Stimulated activated naive CD8-positive, alpha-beta T cell treated with anti-CD3 and anti-CD28 coated beads, Interleukin-15, Interleukin-2, amounts not matched to agents 100 U/mL and 50 U/mL, for 24 hours (primary cell): ENCODE results near the gene TBX6.
A peak's percentile ranks its signal among the peaks of the same experiment; 100 is the strongest.

Experiments used
- ATAC-seq: fragments of 150-1000 bp; cut with Tn5 transposase; one replicate; pipeline ENCODE4 v1.10.0; 2021
- DNase-seq: peaks from one replicate; pipeline ENCODE4 v3.0.0; 2021

The TBX6 gene

DNA sequence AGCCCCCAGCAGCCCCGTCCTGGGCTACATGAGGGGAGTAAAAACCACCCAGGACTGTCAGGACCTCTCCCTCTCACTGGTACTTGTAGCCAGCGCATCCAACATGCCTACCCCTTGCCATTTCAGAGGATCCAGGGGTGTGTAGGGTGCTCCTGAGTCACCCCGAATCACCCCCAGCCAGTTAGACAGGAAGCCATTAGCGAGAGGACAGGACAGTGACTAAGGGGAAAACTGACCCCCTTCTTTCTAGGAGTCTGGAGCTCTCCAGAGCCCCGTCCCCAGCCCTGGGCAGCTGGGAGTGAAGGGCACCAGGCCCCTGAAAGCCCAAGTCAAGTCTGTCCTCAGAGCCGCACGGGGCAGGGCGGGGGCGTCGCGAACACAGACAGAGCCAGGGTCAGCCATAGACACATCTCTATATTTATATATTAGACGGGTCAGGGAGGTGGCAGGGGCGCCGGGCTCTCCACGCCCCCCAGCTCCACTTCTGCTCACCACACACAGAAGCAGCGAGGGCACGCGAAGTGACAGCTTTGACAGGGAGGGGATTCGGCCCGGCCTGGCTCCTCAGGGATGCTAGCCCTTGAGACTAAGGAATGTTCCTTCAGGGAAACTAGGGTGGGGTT, 22.1 kb upstream of the TBX6 start:
- DNase-seq, result no peak
- no peak for ATAC-seq

DNA sequence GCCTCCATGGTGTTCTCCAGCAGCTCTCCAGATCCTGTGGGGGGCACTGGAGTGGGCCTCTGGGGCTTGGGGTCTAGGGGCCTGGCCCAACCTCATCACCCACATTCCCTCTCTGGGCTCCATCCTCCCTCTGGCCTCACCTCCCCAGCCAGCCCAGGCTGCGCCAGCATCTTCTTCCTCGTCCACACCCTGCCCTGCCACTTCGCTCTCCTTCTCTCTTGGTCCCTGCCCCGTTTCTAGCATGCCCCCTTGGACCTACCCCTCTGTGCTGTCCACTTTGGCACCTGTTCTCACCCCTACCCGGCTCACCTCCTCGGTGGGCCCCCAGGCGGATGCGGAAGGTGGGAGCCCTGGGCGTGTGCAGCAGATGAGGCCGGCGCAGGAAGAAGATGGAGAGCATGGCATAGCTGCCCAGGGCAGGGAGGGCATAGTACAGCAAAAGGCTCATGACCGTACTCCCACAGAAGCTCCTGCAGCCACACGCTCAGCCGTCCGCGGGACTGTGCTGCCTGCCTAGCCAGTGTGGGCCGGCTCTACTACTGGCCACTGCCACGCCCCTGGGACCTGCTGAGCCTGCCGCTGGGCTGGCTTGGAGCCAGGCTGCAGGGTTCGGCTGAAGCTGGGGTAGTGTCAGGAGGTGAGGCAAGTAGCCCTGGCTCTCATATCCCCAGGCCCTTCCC, 21.4 kb upstream of the TBX6 start, which contains the start of gene GDPD3:
Gene GDPD3, minus strand, starts transcription at position 507 of the 680 bp plus-strand sequence. Its CDS starts 59 bp downstream, at position 448.
- DNase-seq (no peak), ATAC-seq (peak; percentile 7)

DNA sequence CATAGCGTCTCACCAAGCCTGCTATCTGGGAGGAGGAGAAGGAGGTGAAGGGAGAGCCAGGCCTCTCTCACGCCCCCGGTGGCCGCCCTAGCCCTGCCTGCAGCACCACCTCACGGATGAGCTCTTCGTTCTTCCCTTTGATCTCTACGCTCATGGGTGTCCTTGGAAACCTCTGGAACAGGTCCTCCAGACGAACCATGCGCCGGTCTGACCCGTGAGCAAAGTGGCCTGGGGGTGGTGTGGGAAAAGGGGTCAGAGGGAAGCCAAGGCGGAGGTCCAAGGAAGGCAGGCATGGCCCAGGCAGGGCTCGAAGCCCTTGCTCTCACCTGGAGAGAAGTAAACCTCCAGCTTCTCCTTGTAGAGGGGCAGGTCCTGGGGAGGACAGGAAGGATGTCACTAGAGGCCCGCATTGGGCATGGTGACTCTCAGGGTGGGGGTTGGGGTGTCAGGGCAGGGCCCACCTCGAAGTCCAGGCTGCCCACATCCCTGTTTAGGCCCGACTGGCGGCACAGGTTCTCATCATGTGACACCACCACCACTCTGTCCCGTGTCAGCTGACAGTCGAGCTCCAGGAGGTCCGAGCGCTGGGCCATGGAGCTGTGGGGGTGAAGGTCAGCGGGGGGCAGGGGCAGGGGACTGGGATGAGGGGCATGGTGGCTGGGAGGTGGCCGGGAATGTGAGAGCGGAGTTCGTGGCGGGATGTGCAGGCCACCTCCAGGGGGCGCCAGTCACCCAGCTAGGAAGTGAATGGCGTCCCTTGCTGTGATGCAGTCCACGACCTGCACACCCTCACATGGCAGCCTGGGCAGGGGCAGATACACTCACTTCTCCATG, 20.7 kb upstream of the TBX6 start:
- peak; percentile 87 for DNase-seq
- ATAC-seq, result peak; percentile 81

DNA sequence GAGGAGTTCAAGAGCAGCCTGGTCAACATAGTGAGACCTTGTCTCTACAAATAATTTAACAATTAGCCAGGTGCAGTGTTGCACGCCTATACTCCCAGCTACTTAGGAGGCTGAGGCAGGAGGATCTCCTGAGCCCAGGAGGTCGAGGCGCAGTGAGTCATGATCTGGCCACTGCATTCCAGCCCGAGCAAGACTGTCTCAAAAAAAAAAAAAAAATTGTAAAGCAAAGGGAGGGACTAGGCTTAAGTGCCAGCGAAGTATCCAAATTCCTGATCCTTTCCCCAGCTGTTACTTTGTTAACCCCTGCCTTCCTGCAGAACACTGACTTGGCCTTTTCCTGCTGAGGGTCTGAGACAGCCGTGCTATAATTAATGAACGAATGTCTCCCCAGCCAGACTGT, 18.9 kb upstream of the TBX6 start:
- DNase-seq (no peak), ATAC-seq (no peak)

GRCh38 chr16:30108059-30108850, 16.5 kb upstream of the TBX6 start:
- ATAC-seq, result no peak
- no peak for DNase-seq

DNA sequence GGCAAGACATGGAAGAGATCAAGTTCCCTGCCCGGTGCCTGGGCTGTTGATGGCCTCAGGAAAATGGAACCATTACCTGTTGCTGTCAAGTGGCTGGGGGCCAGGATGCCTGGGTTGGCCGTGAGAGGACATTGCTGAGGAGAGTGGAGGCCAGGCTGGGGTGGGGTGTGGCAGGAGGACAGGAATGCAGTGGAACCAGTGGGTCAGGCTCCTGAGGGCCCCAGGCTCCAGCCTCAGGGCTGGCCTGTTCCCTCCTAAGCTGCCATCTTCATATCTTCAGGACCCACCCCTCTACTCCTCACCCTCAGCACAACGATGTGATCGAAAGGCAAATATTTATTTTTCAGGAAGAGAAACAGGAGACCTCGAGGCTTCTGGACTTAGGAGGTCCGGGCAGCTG, 12.8 kb upstream of the TBX6 start:
- no peak for ATAC-seq
- no peak for DNase-seq

- DNase-seq (no peak), ATAC-seq (no peak)
These were observed 12.4 kb upstream of the TBX6 start for GRCh38 chr16:30104090-30104489.

- ATAC-seq (no peak), DNase-seq (no peak)
These were observed 5.3 kb upstream of the TBX6 start for GRCh38 chr16:30096862-30097563.

- DNase-seq (peak; percentile 91), ATAC-seq (peak; percentile 29)
These were observed 4.6 kb upstream of the TBX6 start, which contains the start of gene YPEL3 for GRCh38 chr16:30096105-30096861. YPEL3 (minus strand) TSS chr16:30096213; CDS start chr16:30095482, 731 bp downstream.

- no peak for DNase-seq
- no peak for ATAC-seq
These were observed 3.7 kb upstream of the TBX6 start for GRCh38 chr16:30095166-30096078.

- DNase-seq (no peak), ATAC-seq (no peak)
These were observed 2.9 kb upstream of the TBX6 start for GRCh38 chr16:30094541-30095165.

DNA sequence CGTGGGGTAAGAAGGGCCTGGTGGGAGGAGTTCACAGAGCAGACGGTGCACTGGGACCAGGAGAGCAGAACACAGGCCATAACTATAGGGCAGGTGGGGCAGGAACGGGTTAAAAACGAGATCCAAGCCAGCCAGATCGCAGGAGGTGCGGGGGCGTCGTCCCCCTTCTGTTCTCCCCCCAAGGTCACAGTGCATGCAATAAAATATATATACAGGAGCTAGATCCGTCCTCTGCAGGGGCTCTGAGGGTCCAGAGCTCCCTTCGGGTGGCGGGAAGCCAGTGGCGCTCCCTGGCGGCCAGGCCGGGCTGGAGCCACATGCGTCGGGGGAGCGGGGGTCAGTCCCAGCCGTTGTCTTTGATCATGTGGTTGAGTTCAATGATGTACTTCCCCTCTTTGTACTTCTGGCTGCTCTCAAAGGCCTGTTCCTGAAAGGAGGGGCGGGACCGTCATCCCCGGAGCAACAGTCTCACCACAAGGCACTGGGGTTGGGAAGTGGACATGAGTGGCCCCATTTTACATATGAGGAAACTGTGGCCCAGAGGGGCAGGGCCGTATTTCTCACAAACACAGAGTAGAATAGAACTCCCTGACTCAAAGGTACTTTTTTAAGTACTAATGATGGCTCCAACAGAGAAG, 768 bp upstream of the TBX6 start:
- DNase-seq (peak; percentile 89), ATAC-seq (peak; percentile 52)

DNA sequence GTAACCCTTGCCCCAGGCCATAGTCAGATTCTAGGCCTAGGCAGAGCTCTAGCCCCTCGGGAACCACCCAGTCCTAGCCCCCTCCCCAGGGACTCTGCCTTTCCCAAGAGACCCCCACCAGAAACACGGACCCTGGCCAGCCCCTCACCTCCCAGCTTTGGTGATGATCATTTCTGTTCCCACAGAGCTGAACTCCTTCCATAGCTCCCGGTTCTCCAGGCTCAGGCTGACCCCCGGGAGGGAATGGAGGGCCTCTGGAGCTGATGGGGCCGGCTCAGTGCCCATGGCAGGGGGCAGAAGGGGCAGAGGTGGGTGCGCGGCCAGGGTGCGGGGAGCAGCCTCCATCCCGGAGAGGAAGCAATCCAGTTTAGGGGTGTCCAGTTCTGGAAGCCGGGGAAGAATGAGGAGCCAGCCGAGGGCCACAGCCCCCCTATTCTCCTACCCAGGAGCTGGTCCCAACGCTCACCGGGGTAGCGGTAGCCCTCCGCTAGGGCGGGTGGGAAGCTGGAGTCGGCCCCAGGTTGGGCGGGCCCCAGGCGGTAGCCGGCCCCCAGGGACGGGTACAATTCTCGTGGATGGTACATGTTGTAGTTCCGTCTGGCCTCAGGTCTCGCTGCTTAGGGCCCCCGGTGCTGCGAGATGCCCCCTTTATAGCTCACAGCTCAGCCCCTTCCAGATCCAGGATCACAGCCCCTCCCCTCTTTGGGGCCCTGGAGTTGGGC, 953 bp downstream of the TBX6 start:
- no peak for DNase-seq
- ATAC-seq, result no peak

- DNase-seq, result no peak
- no peak for ATAC-seq
These were observed 2.7 kb downstream of the TBX6 start for GRCh38 chr16:30088832-30089624.

- DNase-seq (no peak), ATAC-seq (no peak)
These were observed 3.4 kb downstream of the TBX6 start for GRCh38 chr16:30088237-30088831.

- DNase-seq, result no peak
- ATAC-seq, result no peak
These were observed 4.4 kb downstream of the TBX6 start for GRCh38 chr16:30087181-30087898.
